Activated CD8-positive, alpha-beta memory T cell treated with anti-CD3 and anti-CD28 coated beads for 1 hour (primary cell): ENCODE data around the gene MARCHF3.

Experiments
- DNase-seq, 2 donors: peaks; one replicate each; pipeline ENCODE4 v3.0.0-alpha.2; 2020; ENCODE audit warnings: low read depth in 1 of 2; ENCODE audit errors: extremely low read depth in 1 of 2

The MARCHF3 gene

GRCh38 chr5:126883564-126884245 is 146.7 kb downstream of the MARCHF3 start:
- DNase-seq, result no peak

DNA sequence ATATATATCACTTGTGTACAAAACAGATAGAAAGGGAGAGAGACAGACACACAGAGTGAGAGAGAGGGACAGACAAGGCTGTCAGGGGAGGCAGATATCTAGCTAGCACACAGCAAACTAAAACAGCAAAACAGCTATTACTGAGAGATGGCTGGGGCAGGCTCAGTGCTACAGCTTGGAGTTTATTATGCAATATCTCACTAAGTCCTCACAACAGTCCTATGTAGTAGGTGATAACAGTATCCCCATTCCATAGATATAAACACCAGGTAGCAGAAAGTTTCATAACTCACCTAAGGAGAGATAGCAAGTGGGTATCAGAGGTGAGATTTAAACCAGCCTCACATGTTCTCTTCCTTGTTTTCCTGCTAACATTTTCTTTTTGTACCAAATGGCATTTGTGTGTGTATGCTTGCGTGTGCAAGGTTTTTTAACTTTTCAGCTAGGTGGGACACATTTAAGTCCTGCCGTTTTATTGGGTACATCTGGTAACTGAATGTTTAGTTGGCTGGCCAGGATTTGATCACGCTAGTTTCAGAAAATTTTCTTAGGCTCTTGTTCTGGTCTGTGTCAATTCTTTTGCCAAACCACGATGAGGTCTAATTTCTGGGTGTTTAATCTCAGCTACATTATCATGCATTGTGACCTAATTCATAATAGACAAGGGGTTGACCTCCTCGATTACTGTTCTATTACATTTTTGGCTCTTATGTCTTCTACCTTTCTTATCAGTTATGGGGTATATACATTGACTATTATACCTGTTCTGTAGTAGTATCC is 148.3 kb downstream of the MARCHF3 start:
- DNase-seq, result no peak

DNA sequence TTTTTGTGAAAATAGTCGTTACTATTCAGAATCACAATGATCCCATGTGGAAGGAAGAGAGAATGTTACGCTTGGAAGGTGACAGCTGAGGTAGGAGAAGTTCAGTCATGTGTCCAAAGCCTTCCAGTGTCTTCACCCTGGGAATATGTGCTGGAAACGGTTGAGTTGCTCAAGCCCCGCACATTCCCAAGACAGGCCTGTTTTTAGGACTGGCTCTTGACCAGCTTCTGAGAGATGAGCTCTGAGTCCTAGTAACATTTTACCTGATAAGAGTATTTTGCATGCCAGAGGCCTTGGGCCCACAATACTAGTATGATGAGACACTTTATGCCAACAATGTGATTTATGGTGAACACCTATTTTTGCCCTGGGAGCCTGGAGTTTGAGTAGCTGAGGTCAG is 151.7 kb downstream of the MARCHF3 start:
- DNase-seq, result no peak

DNA sequence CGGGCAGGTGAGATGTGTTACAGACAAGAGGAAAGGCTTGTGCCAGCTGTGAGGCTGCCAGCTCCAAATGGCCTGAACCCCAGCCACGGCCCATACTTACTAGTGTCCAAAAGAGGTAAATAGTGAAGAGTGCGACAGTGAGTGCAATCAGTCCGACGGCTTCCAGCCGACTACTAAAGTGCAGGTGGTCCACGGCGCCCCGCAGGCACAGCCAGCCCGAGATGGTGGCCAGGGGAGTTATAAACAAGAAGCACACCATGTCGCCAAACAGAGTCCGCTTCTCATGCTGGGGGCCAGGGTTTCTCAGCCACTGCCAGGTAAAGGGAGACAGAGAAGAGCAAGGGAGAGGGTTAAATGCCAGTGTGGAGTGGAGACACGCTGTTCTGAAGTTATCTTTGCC is 152.3 kb downstream of the MARCHF3 start:
- no peak for DNase-seq

DNA sequence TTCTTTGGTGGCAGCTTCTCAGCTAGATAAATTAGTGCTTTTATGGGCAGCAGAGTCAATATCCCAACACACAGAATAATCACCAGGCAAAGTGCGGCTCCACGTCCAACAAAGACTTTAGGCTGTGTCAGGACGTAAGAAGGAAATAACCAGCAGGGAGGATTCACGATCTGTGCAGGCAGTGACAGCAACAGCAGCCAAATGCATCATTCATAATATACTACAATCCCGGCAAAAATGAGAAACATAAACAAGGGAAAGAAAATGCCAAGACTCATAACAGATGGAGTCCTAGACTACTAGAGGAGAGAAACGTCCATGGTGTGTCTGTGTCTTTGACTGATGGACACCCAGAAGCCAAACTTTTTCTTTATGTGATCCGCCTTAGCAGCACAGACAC is 152.8 kb downstream of the MARCHF3 start:
- no peak for DNase-seq

DNA sequence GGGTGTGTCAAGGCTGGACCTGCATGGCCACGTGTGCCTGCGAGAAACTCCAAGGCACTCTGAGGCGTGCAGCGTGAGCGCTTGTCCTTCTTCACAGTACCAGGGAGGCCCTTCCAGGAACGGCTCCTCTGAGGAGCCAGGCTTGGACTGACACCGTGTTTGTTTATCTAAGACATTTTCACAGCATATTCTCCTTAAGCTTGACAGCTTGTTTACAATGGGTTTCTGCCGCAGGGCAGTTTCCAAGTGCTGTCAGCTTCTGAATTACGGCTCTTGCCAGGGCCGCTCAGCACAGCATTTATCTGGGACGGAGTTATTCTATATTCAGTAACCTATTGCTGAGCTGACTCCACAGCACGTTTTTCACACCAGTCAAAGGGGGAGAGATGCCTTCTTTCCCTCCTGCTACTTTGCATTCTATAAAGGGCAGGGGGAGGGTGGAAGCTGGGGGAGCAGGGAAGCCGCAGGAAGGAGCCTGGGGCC is 155.0 kb downstream of the MARCHF3 start:
- no peak for DNase-seq

GRCh38 chr5:126872561-126873354 is 157.6 kb downstream of the MARCHF3 start:
- DNase-seq, result no peak

- no peak for DNase-seq
Measured at GRCh38 chr5:126871441-126871840, 158.9 kb downstream of the MARCHF3 start.

- no peak for DNase-seq
Measured at GRCh38 chr5:126869005-126869451, 161.3 kb downstream of the MARCHF3 start.

DNA sequence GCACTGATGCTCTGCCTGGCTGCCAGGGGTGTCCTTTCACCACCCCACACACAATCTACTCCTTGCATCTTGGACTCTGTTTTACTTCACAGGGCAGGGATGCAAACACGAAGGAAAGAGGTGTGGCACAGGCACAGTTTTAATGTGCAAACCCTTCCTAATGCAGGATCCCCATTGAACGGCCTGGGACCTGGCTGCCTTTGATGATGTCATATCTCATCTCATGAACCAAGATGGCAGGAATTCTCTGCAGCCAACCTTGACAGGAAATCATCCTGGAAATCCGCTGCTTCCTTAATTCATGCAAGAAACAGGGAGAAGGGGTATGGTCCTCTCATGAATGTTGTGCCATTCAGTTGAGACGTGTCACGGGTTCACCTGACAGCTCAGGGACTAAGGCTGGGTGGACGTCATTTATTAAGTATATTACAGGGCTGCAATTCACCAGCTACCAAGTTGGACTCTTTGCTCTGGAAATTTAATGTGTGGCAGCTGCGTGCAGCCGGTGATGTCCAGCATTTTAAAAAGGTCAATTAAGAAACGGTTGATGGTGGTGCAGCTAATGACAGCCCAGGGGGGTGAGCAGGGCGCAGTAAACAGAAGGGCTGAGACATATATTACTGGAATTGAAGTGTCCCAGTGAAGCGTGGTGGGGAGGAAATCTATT is 161.9 kb downstream of the MARCHF3 start:
- DNase-seq, result no peak

DNA sequence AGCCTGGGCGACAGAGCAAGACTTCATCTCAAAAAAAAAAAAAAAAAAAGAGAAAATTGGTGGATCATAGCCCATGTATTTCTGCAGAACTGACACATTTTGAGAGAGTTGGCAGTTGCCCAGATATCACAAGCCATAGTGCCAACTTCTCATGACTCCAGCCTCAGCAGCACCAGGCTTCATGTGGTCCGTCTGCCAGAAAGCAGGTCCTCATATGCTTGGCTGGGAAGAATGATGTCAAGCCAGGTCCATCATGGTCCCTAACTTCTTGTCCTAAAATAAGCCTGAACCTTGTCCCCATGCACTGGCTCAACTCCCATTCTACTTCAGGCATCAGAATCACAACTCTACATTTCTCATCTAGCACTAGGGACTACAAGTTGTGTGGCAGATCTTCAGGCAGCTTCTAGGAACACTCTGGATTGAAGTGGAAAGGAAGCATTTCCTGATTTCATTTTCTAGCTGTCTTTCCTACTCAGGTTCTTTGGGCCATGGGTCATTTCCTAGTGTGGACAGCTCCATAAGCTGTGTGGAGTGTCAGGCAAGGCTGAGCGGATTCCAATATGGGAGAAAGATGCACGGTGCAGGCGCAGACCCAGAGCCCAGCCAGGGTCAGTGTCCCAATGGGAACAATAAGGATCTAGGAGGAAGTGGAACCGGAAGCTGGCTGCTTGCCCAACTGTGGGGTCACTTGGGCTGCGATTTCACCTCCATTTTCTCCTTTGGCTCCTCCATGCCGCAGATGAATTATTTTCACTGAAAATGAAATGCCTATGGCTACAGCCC is 163.3 kb downstream of the MARCHF3 start:
- no peak for DNase-seq

- no peak for DNase-seq
Measured at GRCh38 chr5:126865299-126865698, 165.1 kb downstream of the MARCHF3 start.

GRCh38 chr5:126864042-126864688 is 166.2 kb downstream of the MARCHF3 start:
- DNase-seq, result no peak

GRCh38 chr5:126863402-126863801 is 167.0 kb downstream of the MARCHF3 start:
- no peak for DNase-seq

DNA sequence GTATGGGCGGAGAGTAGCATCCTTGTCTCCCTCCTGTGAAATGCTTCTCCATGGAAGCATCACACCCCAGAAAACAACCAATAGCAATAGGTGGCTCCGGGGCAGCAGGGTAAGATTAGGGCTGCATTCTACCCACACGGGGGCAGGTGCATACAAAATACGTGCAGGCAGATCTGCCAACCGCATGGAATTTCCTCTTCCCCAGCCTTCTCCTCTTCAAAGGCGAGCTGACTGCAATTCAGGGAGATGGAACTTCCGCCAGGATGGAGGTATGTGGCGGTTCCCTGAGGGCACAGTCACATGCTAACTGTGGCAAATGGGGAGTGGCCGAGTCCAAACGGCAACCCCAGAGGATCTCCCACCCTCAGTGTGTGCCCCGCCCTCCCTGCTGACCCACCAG is 171.9 kb downstream of the MARCHF3 start:
- DNase-seq, result no peak

DNA sequence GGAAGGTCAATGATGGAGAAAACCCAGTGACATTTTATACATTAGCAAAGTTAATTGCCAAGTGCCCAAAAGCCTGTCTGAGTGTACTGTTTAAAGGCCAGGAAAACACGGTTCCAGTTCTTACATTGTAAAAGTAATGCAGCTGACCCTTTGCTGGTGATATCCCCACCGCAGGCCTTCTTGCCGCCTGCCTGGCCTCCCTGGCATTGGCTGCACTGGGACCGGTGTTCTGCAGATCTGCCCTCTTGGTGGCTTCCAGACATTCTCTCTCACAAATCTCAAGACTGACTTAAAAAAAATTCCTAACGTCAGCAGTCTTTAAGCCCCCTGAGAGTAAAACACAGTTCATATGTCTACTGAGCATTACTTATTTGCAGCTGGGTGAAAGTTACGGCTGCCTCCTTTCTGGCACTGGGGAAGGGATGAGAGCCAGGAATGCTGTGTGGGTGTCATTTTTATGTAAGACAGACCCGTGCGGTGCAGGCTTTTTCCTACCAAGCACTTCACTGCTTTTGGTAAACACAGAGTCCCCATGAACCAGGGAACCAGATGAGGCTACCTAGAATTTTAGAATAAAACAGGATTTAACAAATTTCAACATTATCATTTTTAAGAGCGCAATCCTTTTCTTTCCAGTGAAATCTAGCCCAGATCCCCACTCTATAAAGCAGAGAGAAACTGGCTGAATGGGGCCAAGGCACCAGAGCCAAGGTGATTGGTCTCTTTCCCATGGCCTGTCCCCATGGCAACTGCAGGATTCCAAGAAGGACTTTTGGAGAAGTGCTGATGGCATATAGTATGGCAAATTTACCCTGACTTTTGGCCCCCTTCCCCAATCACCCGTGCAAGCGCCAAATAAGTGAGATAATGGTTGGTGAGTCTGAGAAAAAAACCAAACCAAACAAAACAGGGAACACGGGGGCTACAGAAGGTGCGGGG is 172.6 kb downstream of the MARCHF3 start:
- no peak for DNase-seq

DNA sequence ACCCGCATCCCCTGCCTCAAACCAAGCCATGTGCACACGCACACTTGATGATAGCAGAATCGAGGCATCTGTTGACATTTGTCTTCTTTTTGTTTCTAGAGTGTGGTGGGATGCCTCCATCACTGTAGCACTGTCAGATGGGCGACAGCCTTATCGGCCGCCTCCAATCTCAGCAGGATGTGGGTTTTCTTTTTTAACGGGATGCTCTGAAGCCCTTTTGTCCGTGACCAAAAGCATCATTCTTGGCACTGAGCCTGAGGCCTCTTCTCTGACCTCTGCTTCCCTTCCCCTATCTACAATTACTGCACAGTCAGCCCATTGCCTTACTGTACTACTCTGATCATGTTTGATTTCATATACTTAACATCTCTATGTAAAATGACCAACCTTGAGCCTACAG is 175.1 kb downstream of the MARCHF3 start:
- no peak for DNase-seq

DNA sequence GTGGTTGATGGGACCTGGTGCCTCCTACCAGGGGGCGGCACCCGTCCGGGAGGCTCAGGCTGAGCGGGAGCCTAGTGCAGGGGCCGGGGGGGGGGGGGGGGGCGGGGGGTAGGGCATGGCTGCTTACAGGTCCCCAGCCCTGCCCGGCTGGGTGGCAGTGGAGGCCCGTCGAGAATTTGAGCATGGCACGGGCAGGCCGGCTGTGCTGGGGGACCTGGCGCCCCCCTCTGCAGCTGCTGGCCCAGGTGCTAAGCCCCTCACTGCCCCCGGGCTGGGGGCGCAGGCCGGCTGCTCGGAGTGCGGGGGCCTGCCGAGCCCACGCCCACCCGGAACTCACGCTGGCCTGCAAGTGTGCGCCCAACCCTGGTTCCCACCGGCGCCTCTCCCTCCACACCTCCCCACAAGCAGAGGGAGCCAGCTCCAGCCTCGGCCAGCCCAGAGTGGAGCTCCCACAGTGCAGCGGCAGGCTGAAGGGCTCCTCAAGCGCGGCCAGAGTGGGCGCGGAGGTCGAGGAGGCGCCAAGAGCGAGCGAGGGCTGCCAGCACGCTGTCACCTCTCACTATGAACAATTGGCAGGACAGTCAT is 175.7 kb downstream of the MARCHF3 start:
- DNase-seq, result no peak
